GM23338 (cell line): ENCODE results near the gene ADORA1. TPM values are rescaled to one million over a fixed set of nuclear protein-coding genes. Genes with fewer than 3 reads are reported as not detected.
A peak's percentile ranks its signal among the peaks of the same experiment; 100 is the strongest.

ENCODE experiments used
- ATAC-seq: fragments of 200-7000 bp; cut with Tn5 transposase; 3 replicates; pipeline ENCODE4 v1.9.1; 2020
- DNase-seq: peaks from one replicate; pipeline ENCODE4 v3.0.0-alpha.2; 2015; ENCODE audit warnings: low spot score
- H2AFZ ChIP-seq: fragments of 200-600 bp; sonication (generic); 2 replicates; pipeline ENCODE4 v1.8.0; 2016; ENCODE audit warnings: antibody characterized with exemption, mild to moderate bottlenecking, moderate library complexity
- H3F3A ChIP-seq: fragments of 200-600 bp; sonication (generic); replicated peaks from 2 replicates; pipeline ENCODE4 v1.8.0; 2017; ENCODE audit warnings: antibody characterized with exemption, mixed run types, low read depth
- H3K27ac ChIP-seq: fragments of 200-600 bp; sonication (generic); 2 replicates; pipeline ENCODE4 v1.6.1; 2016; ENCODE audit warnings: low read depth
- H3K27me3 ChIP-seq: fragments of 200-600 bp; sonication (generic); 2 replicates; pipeline ENCODE4 v1.8.0; 2016; ENCODE audit warnings: mild to moderate bottlenecking, mixed run types, moderate library complexity; ENCODE audit not compliant: insufficient read depth
- H3K36me3 ChIP-seq: fragments of 200-600 bp; sonication (generic); 2 replicates; pipeline ENCODE4 v1.8.0; 2016; ENCODE audit warnings: mild to moderate bottlenecking; ENCODE audit not compliant: insufficient read depth
- H3K4me1 ChIP-seq: fragments of 200-600 bp; sonication (generic); 2 replicates; pipeline ENCODE4 v1.8.0; 2016; ENCODE audit warnings: mild to moderate bottlenecking, moderate library complexity; ENCODE audit not compliant: insufficient read depth
- H3K4me2 ChIP-seq: fragments of 200-600 bp; sonication (generic); 2 replicates; pipeline ENCODE4 v1.7.1; 2017; ENCODE audit warnings: mixed run types
- H3K4me3 ChIP-seq: fragments of 200-600 bp; sonication (generic); 2 replicates; pipeline ENCODE4 v1.6.1; 2016; ENCODE audit warnings: mixed run types
- H3K79me2 ChIP-seq: fragments of 200-600 bp; sonication (generic); replicated peaks from 2 replicates; pipeline ENCODE4 v1.8.0; 2017; ENCODE audit warnings: mild to moderate bottlenecking; ENCODE audit not compliant: insufficient read depth
- H3K9me2 ChIP-seq: fragments of 200-600 bp; sonication (generic); 2 replicates; pipeline ENCODE4 v1.8.0; 2017; ENCODE audit not compliant: insufficient read depth
- H4K20me1 ChIP-seq: fragments of 200-600 bp; sonication (generic); replicated peaks from 2 replicates; pipeline ENCODE4 v1.8.0; 2017; ENCODE audit warnings: mild to moderate bottlenecking; ENCODE audit not compliant: insufficient read depth
- H3K27ac Mint-ChIP-seq: 2 replicates; pipeline ENCODE4 v1.8.0; 2020; ENCODE audit warnings: inconsistent platforms, mild to moderate bottlenecking, moderate library complexity, mixed read lengths
- H3K27me3 Mint-ChIP-seq: 3 replicates; pipeline ENCODE4 v1.8.0; 2022; ENCODE audit warnings: low read depth, mild to moderate bottlenecking, moderate library complexity, mixed read lengths, inconsistent platforms; ENCODE audit not compliant: insufficient read depth, poor library complexity
- H3K36me3 Mint-ChIP-seq: 3 replicates; pipeline ENCODE4 v1.8.0; 2021; ENCODE audit warnings: low read depth, mild to moderate bottlenecking, inconsistent platforms, moderate library complexity, mixed read lengths
- H3K4me1 Mint-ChIP-seq: 3 replicates; pipeline ENCODE4 v1.8.0; 2020; ENCODE audit warnings: mild to moderate bottlenecking, inconsistent platforms, mixed read lengths
- H3K4me3 Mint-ChIP-seq: 3 replicates; pipeline ENCODE4 v1.8.0; 2021; ENCODE audit warnings: moderate library complexity, mild to moderate bottlenecking, inconsistent platforms, mixed read lengths
- H3K9me3 Mint-ChIP-seq: 3 replicates; pipeline ENCODE4 v1.8.0; 2020; ENCODE audit warnings: moderate library complexity, mild to moderate bottlenecking, inconsistent platforms, mixed read lengths
- CREB1 ChIP-seq: fragments of 250-450 bp; sonication (Bioruptor Pico); IDR thresholded peaks from 2 replicates; pipeline ENCODE4 v1.5.0; 2020; ENCODE audit warnings: low read depth, mild to moderate bottlenecking, moderate library complexity
- EZH2 ChIP-seq: fragments of 200-600 bp; sonication (generic); IDR thresholded peaks from one replicate; pipeline ENCODE4 v1.8.0; 2017; ENCODE audit warnings: antibody characterized with exemption, mild to moderate bottlenecking, low read depth; ENCODE audit not compliant: unreplicated experiment
- JUNB ChIP-seq: IDR thresholded peaks from one replicate; pipeline ENCODE4 v1.6.1; 2016; ENCODE audit warnings: antibody characterized with exemption; ENCODE audit not compliant: unreplicated experiment
- NANOG ChIP-seq: IDR thresholded peaks from 2 replicates; pipeline ENCODE4 v1.6.1; 2016; ENCODE audit warnings: antibody characterized with exemption, borderline replicate concordance
- POLR2AphosphoS5 ChIP-seq: IDR thresholded peaks from 2 replicates; pipeline ENCODE4 v1.6.1; 2016; ENCODE audit warnings: antibody characterized with exemption, low read depth
- REST ChIP-seq: IDR thresholded peaks from one replicate; pipeline ENCODE4 v1.6.1; 2018; ENCODE audit warnings: antibody characterized with exemption; ENCODE audit not compliant: unreplicated experiment
- STAT1 ChIP-seq: IDR thresholded peaks from one replicate; pipeline ENCODE4 v1.6.1; 2016; ENCODE audit warnings: antibody characterized with exemption; ENCODE audit not compliant: unreplicated experiment
- ZNF331 ChIP-seq: fragments of 250-450 bp; sonication (Bioruptor Pico); IDR thresholded peaks from 2 replicates; pipeline ENCODE4 v1.5.0; 2020; ENCODE audit warnings: low read depth, mild to moderate bottlenecking, moderate library complexity
- ZNF462 ChIP-seq: fragments of 250-450 bp; sonication (Bioruptor Pico); IDR thresholded peaks from 2 replicates; pipeline ENCODE4 v1.5.0; 2020; ENCODE audit warnings: mild to moderate bottlenecking, moderate library complexity
- long read RNA-seq: library from polyadenylated mRNA; unstranded; transcript quantifications from one replicate; pipeline ENCODE4 v2.0.0, GENCODE V29; 2020; ENCODE audit not compliant: unreplicated experiment
- polyA plus RNA-seq: library from polyadenylated mRNA; unstranded; fragments of >200 nt; fragmentation: Nextera tagmentation; extraction: Ambion mirVana; gene quantifications from 2 replicates; pipeline ENCODE4 v1.2.1, GENCODE V29; 2016
- total RNA-seq: library from RNA; depleted of rRNA; stranded (reverse); fragments of >200 nt; shearing (Covaris generic); gene quantifications from 2 replicates; pipeline ENCODE4 v1.2.3, GENCODE V29; 2014; rRNA removed

Gene ADORA1
- 1.8 and 3.8 TPM in 2 replicates for total RNA-seq
- polyA plus RNA-seq, result 0.63 and 1.5 TPM in 2 replicates
- long read RNA-seq, result 0 reads

DNA sequence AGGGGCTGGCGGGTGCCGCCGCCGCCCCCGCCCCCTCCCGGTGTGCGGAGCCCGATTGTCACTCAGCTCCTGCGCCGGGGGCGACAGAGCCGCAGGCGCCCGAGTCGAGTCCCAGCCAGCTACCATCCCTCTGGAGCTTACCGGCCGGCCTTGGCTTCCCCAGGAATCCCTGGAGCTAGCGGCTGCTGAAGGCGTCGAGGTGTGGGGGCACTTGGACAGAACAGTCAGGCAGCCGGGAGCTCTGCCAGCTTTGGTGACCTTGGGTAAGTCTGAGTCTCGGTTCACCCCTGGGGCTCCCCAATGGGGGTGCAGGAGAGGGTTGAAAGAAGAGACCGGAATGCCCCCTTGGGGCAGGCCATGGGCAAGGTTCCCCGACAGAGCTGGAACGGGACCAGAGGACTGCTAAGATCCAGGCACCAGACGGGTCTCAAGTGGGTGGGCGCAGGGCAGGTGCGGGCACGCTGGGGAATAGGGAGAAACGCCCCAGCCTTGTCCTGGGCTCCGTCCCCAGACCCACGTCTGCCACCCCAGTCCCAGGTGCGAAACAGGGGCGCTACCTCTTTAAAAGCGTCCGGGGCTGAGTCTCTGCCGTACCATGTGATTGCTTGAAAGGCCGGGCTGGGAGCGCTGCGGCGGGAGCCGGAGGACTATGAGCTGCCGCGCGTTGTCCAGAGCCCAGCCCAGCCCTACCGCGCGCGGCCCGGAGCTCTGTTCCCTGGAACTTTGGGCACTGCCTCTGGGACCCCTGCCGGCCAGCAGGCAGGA is at the start of gene ADORA1:
Gene ADORA1 (plus strand): TSS at position 61 of the 765 bp plus-strand sequence. CDS start 1,116 bp downstream, outside the sequence.
- H2AFZ ChIP-seq, result peak within 1 kb of the TSS; percentile 99
- TF ChIP-seq EZH2, result peak; percentile 14
- no peak for TF ChIP-seq NANOG
- DNase-seq, result peak; percentile 94
- no peaks in the 10 kb centered on the region for H3K36me3 Mint-ChIP-seq
- peak within 1 kb of the TSS; percentile 79 for H3K4me3 Mint-ChIP-seq
- no peaks in the 10 kb centered on the region for H3K9me3 Mint-ChIP-seq
- no peaks in the 10 kb centered on the region for H4K20me1 ChIP-seq
- H3F3A ChIP-seq, result 0 out of 2 replicates have a peak, but pooled peaks cover 3% of the 10 kb centered on the region
- peak; percentile 92 for ATAC-seq
- H3K36me3 ChIP-seq, result no peaks in the 10 kb centered on the region
- no peaks in the 10 kb centered on the region for H3K79me2 ChIP-seq
- no peak within 1 kb of the TSS for H3K27ac ChIP-seq
- no peaks in the 10 kb centered on the region for H3K9me2 ChIP-seq
- H3K27me3 Mint-ChIP-seq, result peaks cover 38% of the 10 kb centered on the region
- H3K27me3 ChIP-seq, result peaks cover 35% of the 10 kb centered on the region
- H3K4me1 ChIP-seq, result peaks cover 15% of the 10 kb centered on the region
- peak within 1 kb of the TSS; percentile 83 for H3K4me3 ChIP-seq
- H3K4me1 Mint-ChIP-seq, result peaks cover 34% of the 10 kb centered on the region
- peak within 1 kb of the TSS; percentile 98 for H3K4me2 ChIP-seq
- no peak within 1 kb of the TSS for H3K27ac Mint-ChIP-seq

DNA sequence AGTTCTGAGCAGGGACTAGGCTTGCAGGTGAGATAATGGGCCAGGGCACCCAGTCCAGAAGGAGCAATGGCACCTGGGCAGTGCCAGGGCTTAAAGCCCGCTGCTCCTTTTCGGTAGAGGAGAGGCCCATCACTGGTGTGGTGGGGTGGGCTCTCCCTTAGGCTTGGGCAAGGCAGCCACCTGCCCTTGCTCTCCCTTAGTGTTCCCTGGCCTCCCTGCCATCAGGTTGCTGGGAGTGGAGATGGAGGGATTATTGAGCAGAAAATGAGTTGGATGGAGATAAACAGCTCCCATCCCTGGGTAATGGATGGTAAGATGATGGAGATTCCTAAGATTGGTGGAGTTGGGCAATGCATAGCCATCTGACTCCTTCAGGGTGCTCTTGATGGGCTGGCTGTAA is 49.6 kb upstream of the ADORA1 start:
- ATAC-seq (no peak), DNase-seq (no peak)
- peaks cover 26% of the 10 kb centered on the region for H3K4me1 Mint-ChIP-seq
- no peaks in the 10 kb centered on the region; the same call in 2 of the 3 replicates for H3K36me3 Mint-ChIP-seq
- no peaks in the 10 kb centered on the region for H3F3A ChIP-seq
- H3K4me3 Mint-ChIP-seq, result no peak overlapping the region
- H4K20me1 ChIP-seq, result no peaks in the 10 kb centered on the region
- H3K27ac Mint-ChIP-seq, result no peak overlapping the region
- no peaks in the 10 kb centered on the region for H3K9me3 Mint-ChIP-seq
- H3K4me1 ChIP-seq, result peaks cover 17% of the 10 kb centered on the region
- no peak overlapping the region for H3K4me2 ChIP-seq
- no peak overlapping the region for H3K27ac ChIP-seq
- no peak overlapping the region for H2AFZ ChIP-seq
- H3K9me2 ChIP-seq, result no peaks in the 10 kb centered on the region
- no peaks in the 10 kb centered on the region for H3K36me3 ChIP-seq
- no peaks in the 10 kb centered on the region for H3K79me2 ChIP-seq
- no peak overlapping the region for H3K4me3 ChIP-seq
- H3K27me3 ChIP-seq, result peaks cover 44% of the 10 kb centered on the region
- peaks cover 33% of the 10 kb centered on the region for H3K27me3 Mint-ChIP-seq
- TF ChIP-seq POLR2AphosphoS5 (no peak), JUNB (no peak), ZNF462 (CRISPR knock-in tag) (no peak), ZNF331 (no peak), EZH2 (no peak), STAT1 (no peak), CREB1 (CRISPR knock-in tag) (no peak), REST (no peak)
